Caco-2 (cell line): ENCODE measurements around the gene C1orf226. TPM values are rescaled to one million over a fixed set of nuclear protein-coding genes. Genes with fewer than 3 reads are reported as not detected.
"Not testable (repeated sequence)": the region's sequence is repeated elsewhere in the genome, so short reads cannot be mapped to it uniquely, and the experiment has no call there.

ENCODE experiments used
- BruUV-seq: library from RNA; stranded (reverse); fragments of 400-500 nt; replicated peaks from 2 replicates; lab custom pipeline; 2021; lab: Mats Ljungman, UMichigan
- CTCF ChIA-PET: fragments of 300-600 bp; sonication (Branson Sonifier 250); formaldehyde crosslinking; loops from one replicate; lab custom pipeline; 2022; ENCODE audit warnings: antibody characterized with exemption; lab: Charles Lee
- POLR2A ChIA-PET: fragments of 300-600 bp; sonication (Branson Sonifier 250); formaldehyde crosslinking; loops from one replicate; lab custom pipeline; 2022; ENCODE audit warnings: antibody characterized with exemption; lab: Charles Lee
- DNase-seq, 2 experiments: peaks; one replicate each; pipeline versions ENCODE4 v3.0.0 to v3.0.0-alpha.2; 2020 to 2022
- H3K27me3 ChIP-seq: replicated peaks from 2 replicates; pipeline ENCODE4 v1.6.0; 2011; ENCODE audit warnings: low read length; ENCODE audit not compliant: control insufficient read depth, insufficient read depth
- H3K36me3 ChIP-seq: 2 replicates; pipeline ENCODE4 v1.5.1; 2011; ENCODE audit warnings: low read length; ENCODE audit not compliant: control insufficient read depth, insufficient read depth
- H3K4me1 ChIP-seq: fragments of 250-450 bp; sonication (Bioruptor Pico); 2 replicates; pipeline ENCODE4 v1.5.1; 2020; ENCODE audit warnings: mild to moderate bottlenecking
- H3K4me3 ChIP-seq: 2 replicates; pipeline ENCODE4 v1.5.1; 2011; ENCODE audit warnings: low read depth, mild to moderate bottlenecking, control low read depth, low read length
- H3K9me3 ChIP-seq: fragments of 250-450 bp; sonication (Bioruptor Pico); 2 replicates; pipeline ENCODE4 v1.5.1; 2020; ENCODE audit warnings: mild to moderate bottlenecking, moderate library complexity
- H3K27ac Mint-ChIP-seq: one replicate; pipeline ENCODE4 v1.8.0; 2022; ENCODE audit warnings: mixed read lengths; ENCODE audit not compliant: unreplicated experiment
- H3K27me3 Mint-ChIP-seq: one replicate; pipeline ENCODE4 v1.8.0; 2022; ENCODE audit warnings: mixed read lengths; ENCODE audit not compliant: insufficient read depth, unreplicated experiment
- H3K36me3 Mint-ChIP-seq: one replicate; pipeline ENCODE4 v1.8.0; 2022; ENCODE audit warnings: mild to moderate bottlenecking, mixed read lengths; ENCODE audit not compliant: insufficient read depth, unreplicated experiment
- H3K4me1 Mint-ChIP-seq: one replicate; pipeline ENCODE4 v1.8.0; 2022; ENCODE audit warnings: low read depth, mixed read lengths; ENCODE audit not compliant: unreplicated experiment
- H3K4me3 Mint-ChIP-seq: one replicate; pipeline ENCODE4 v1.8.0; 2022; ENCODE audit warnings: mild to moderate bottlenecking, moderate library complexity, mixed read lengths; ENCODE audit not compliant: unreplicated experiment
- H3K9me3 Mint-ChIP-seq: one replicate; pipeline ENCODE4 v1.8.0; 2022; ENCODE audit warnings: mixed read lengths; ENCODE audit not compliant: unreplicated experiment
- CTCF ChIP-seq, 2 experiments: fragments of 200-600 bp in 1 of 2; IDR thresholded peaks; 1 replicate in 1 of 2; 2 replicates in 1 of 2; pipeline versions ENCODE4 v1.5.1 to v1.8.0; 2011 to 2022; ENCODE audit warnings: antibody characterized with exemption in 1 of 2, control low read depth in 1 of 2, inconsistent platforms in 1 of 2, low read depth in 1 of 2, low read length in 1 of 2, mild to moderate bottlenecking in 1 of 2, moderate library complexity in 1 of 2; ENCODE audit not compliant: insufficient read depth in 1 of 2, severe bottlenecking in 1 of 2, unreplicated experiment in 1 of 2
- intact Hi-C: fragments of 100-400 bp; cut with micrococcal nuclease; formaldehyde crosslinking; loops from one replicate; pipeline ENCODE4 v1.10.0; 2022; ENCODE audit not compliant: unreplicated experiment
- total RNA-seq: library from RNA; stranded (reverse); gene quantifications from 2 replicates; pipeline ENCODE4 v1.2.3, GENCODE V29; 2022

C1orf226 gene
- total RNA-seq, 1 experiment from 2014 or later, result 7.3 TPM

- DNase-seq, result peak in 1 of 2 experiments; percentile 51
- no peak for TF ChIP-seq CTCF (IDR thresholded peaks at IDR 0.05; ENCODE audit: insufficient read depth in 1 of 2, low read depth in 1 of 2, low read length in 1 of 2, severe bottlenecking in 1 of 2, unreplicated experiment in 1 of 2)
- Mint-ChIP-seq H3K27me3 (no peaks in the 10 kb centered on the region), H3K27ac (no peak overlapping the region), H3K9me3 (no peaks in the 10 kb centered on the region), H3K4me1 (peaks cover 66% of the 10 kb centered on the region), H3K36me3 (no peaks in the 10 kb centered on the region), H3K4me3 (peak overlapping the region; percentile 2)
- ChIA-PET POLR2A (no interaction called here), CTCF (no interaction called here)
- BruUV-seq, result no TSS peak
- intact Hi-C loops, result no loop called here
- Histone ChIP-seq H3K36me3 (no peaks in the 10 kb centered on the region), H3K27me3 (no peaks in the 10 kb centered on the region), H3K4me1 (peaks cover 56% of the 10 kb centered on the region), H3K9me3 (no peaks in the 10 kb centered on the region), H3K4me3 (no peak overlapping the region)
These were observed 30.2 kb upstream of the C1orf226 start for GRCh38 chr1:162351246-162351842.

GRCh38 chr1:162351874-162352273 is 29.7 kb upstream of the C1orf226 start:
- peak overlapping the region; percentile 2 for H3K4me3 Mint-ChIP-seq
- DNase-seq, H3K4me3 ChIP-seq, H3K27ac Mint-ChIP-seq, H3K27me3 ChIP-seq, POLR2A ChIA-PET, intact Hi-C loops, H3K9me3 Mint-ChIP-seq, H3K27me3 Mint-ChIP-seq, CTCF ChIA-PET, BruUV-seq, H3K36me3 ChIP-seq, H3K9me3 ChIP-seq, H3K36me3 Mint-ChIP-seq: not testable (repeated sequence)
- H3K4me1 ChIP-seq, result peaks cover 51% of the 10 kb centered on the region
- peaks cover 63% of the 10 kb centered on the region for H3K4me1 Mint-ChIP-seq

GRCh38 chr1:162353078-162353477 is 28.4 kb upstream of the C1orf226 start:
- Histone ChIP-seq H3K4me3 (no peak overlapping the region), H3K4me1 (peaks cover 39% of the 10 kb centered on the region), H3K36me3 (no peaks in the 10 kb centered on the region), H3K9me3 (no peaks in the 10 kb centered on the region), H3K27me3 (no peaks in the 10 kb centered on the region)
- intact Hi-C loops, result no loop called here
- ChIA-PET CTCF (no interaction called here), POLR2A (no interaction called here)
- no peak overlapping the region for H3K27ac Mint-ChIP-seq
- DNase-seq, result no peak
- H3K27me3 Mint-ChIP-seq, result no peaks in the 10 kb centered on the region
- no TSS peak for BruUV-seq
- no peaks in the 10 kb centered on the region for H3K9me3 Mint-ChIP-seq
- TF ChIP-seq CTCF (IDR thresholded peaks at IDR 0.05; ENCODE audit: insufficient read depth in 1 of 2, low read depth in 1 of 2, low read length in 1 of 2, severe bottlenecking in 1 of 2, unreplicated experiment in 1 of 2), result no peak
- peaks cover 51% of the 10 kb centered on the region for H3K4me1 Mint-ChIP-seq
- H3K36me3 Mint-ChIP-seq, result no peaks in the 10 kb centered on the region
- H3K4me3 Mint-ChIP-seq, result no peak overlapping the region
